Measurements from ENCODE around the gene SDF4.

GRCh38 chr1:1245817-1246576 lies 14.2 kb upstream of the SDF4 start:
- TF ChIP-seq NRF1 (IDR thresholded peaks at IDR 0.05; ENCODE audit: low read depth, low read length) (no peak), CTCF (IDR thresholded peaks at IDR 0.05; ENCODE audit: control extremely low read depth in 1 of 3, insufficient read depth in 1 of 3, low read depth in 1 of 3, low read length in 3 of 3) (no peak), RXRA (IDR thresholded peaks at IDR 0.05; ENCODE audit: insufficient read depth, low read depth, low read length) (no peak), POLR2A (IDR thresholded peaks at IDR 0.05; ENCODE audit: control extremely low read depth in 1 of 2, low read depth in 2 of 2, low read length in 2 of 2) (no peak), CEBPB (IDR thresholded peaks at IDR 0.05; ENCODE audit: low read depth, low read length) (no peak), JUN (IDR thresholded peaks at IDR 0.05; ENCODE audit: low read depth, low read length) (no peak), BRCA1 (IDR thresholded peaks at IDR 0.05; ENCODE audit: low read depth, low read length) (no peak), SIN3A (conservative IDR thresholded peaks at IDR 0.05 in 1 of 2, IDR thresholded peaks at IDR 0.05 in 1 of 2; ENCODE audit: low read depth in 1 of 2, low read length in 2 of 2) (no peak), POLR2AphosphoS5 (IDR thresholded peaks at IDR 0.05; ENCODE audit: low read depth, low read length) (no peak)

Measured in H1 (cell line).